ENCODE data around the gene SENP2.
"Not testable (repeated sequence)": the region's sequence is repeated elsewhere in the genome, so short reads cannot be mapped to it uniquely, and the experiment has no call there.

SENP2 gene

DNA sequence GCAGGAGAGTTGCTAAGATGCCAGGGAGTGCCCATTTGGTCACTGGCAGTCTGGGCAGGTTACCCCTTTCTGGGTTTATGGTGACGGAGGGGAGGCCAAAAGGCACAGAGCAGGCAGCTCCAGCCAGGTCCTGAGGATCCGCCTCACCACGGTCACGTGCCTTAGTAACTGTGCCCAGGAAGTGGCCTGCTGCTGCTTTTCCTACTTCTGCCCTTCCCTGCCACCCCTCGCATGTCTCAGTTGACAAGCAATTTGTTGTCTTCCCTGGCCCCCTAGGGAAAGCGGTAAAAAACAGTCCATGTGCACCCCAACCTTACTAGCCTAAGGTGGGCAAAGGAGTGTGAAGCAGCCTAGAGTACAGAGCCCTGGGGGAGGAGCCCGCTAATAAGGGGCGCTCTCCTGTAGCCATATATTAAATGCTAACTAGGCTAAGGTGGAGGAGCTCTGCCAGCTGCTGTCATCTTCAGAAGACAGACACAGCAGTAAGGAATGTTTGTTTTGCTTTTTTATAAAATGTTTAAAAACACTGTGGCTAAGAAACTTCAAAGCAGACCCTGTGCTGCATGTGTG, 24.6 kb upstream of the SENP2 start:
- H3K4me3 ChIP-seq (ENCODE audit: low read depth, low read length), result no peak overlapping the region
- TF ChIP-seq, protein P1, sequence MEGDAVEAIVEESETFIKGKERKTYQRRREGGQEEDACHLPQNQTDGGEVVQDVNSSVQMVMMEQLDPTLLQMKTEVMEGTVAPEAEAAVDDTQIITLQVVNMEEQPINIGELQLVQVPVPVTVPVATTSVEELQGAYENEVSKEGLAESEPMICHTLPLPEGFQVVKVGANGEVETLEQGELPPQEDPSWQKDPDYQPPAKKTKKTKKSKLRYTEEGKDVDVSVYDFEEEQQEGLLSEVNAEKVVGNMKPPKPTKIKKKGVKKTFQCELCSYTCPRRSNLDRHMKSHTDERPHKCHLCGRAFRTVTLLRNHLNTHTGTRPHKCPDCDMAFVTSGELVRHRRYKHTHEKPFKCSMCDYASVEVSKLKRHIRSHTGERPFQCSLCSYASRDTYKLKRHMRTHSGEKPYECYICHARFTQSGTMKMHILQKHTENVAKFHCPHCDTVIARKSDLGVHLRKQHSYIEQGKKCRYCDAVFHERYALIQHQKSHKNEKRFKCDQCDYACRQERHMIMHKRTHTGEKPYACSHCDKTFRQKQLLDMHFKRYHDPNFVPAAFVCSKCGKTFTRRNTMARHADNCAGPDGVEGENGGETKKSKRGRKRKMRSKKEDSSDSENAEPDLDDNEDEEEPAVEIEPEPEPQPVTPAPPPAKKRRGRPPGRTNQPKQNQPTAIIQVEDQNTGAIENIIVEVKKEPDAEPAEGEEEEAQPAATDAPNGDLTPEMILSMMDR (IDR thresholded peaks at IDR 0.05; ENCODE audit: borderline replicate concordance, insufficient read depth, low read depth, low read length), result no peak

DNA sequence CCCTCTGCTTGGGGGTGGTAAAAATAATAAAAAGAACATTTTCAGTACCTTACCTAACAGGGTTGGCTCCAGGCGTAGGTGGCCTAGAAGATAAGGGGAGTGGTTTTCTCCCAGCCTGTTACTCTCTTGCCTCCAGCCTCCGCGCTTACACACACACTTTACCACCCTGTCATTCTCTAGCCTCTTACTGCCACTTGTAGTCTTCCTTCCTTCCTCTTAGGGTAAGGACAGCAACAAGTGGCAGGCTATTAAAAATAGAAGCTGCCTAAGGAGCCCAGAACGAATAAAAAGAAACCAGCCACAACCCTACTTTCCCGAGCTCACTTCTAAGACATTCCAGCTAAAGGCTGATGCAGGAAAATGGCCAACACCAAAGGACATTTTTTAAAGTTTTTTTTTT, 24.1 kb upstream of the SENP2 start:
- H3K4me3 ChIP-seq (ENCODE audit: low read depth, low read length), result no peak overlapping the region
- TF ChIP-seq, protein P1 (IDR thresholded peaks at IDR 0.05; ENCODE audit: borderline replicate concordance, insufficient read depth, low read depth, low read length), result no peak

DNA sequence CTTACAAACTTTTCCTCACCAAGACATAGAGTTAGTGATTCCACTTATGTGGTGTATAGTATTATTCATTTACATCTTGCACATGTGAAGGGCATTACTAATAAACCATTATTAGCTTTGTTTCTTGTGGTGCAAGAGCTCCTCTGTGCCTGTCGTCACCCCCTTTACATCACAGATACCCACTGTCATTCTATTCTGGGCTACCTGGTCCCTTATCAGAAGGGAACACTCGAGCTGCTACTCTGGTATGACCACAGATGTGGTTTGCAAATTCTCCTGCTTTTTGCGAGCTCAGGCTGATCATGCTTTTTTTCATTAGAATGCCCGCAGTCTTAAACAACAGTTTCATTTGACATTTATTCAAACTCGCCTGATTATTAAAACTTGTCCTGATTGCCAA, 13.9 kb upstream of the SENP2 start:
- TF ChIP-seq, protein P1 (IDR thresholded peaks at IDR 0.05; ENCODE audit: borderline replicate concordance, insufficient read depth, low read depth, low read length), result no peak
- H3K4me3 ChIP-seq (ENCODE audit: low read depth, low read length), result no peak overlapping the region

DNA sequence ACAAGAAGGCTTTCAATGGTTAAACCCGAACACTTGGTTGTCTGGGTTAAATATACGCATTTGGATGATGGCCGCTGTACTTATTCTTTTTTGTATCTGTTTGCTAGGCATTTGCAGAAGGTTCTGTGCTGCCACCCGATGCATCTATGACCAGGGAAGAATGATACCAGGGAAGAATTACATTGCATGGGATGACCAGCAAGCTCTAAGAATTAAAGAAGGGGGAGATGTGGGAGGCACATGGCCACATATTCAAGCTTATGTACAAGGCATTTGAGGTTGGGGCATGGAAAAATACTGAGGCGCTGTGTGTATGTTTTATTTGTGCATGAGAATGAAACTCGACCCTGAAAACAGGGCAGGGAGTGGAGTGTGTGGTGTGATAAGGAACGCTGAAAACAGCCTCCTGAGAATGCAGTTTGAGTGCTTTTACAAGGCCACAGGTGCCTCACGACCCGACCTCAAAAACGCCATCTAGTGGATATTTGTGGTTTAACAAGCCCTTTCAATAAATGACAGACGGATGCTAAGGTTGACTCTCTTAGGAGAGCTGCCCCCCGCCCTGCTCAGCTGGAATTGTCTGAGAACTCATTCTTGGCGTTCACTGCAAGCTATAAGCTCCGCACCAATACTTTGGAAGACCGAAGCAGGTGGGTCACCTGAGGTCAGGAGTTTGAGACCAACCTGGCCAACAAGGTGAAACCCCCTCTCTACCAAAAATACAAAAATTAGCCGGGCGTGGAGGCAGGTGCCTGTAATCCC, 10.8 kb upstream of the SENP2 start:
- TF ChIP-seq, protein P1 (IDR thresholded peaks at IDR 0.05; ENCODE audit: borderline replicate concordance, insufficient read depth, low read depth, low read length), result peak; percentile 38
- H3K4me3 ChIP-seq (ENCODE audit: low read depth, low read length), result not testable (repeated sequence)

DNA sequence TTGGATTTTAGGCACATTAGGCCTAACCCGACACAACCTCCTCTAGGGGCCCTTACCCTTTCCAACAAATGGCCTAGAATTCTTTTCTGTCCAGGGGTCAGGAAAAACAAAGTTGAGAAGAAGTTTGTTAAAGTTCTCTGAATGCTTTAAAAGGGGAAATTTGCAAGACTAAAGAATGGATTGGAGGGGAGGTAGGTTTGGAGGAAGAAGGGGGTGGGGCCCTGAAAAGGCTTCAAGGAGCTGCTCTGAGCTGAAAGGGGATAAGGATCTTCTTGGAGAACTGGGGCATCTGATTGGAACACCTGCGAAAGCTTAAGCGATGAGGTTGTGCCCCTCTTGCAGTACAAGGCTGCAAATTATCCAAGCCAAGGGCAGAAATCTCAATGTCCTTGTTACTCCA, 3.9 kb upstream of the SENP2 start:
- H3K4me3 ChIP-seq (ENCODE audit: low read depth, low read length), result no peak overlapping the region
- TF ChIP-seq, protein P1 (IDR thresholded peaks at IDR 0.05; ENCODE audit: borderline replicate concordance, insufficient read depth, low read depth, low read length), result no peak

DNA sequence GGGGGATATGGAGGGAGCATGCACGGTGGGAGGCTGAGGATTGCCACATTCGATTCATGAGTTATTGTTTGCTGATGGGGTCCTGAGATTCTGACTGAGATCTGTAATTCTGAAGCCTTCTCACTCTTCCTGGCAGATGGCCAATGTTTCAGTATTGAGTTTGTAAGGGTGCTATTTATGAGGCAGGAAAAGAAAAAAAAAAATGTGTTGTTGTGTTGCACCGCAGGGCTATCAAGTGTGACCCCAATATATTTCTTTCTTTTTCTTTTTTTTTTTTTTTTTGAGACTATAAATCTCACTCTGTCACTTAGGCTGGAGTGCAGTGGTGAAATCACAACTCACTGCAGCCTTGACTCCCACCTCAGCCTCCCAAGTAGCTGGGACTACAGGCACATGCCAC, 3.2 kb upstream of the SENP2 start:
- H3K4me3 ChIP-seq (ENCODE audit: low read depth, low read length), result no peak overlapping the region
- TF ChIP-seq, protein P1 (IDR thresholded peaks at IDR 0.05; ENCODE audit: borderline replicate concordance, insufficient read depth, low read depth, low read length), result no peak

DNA sequence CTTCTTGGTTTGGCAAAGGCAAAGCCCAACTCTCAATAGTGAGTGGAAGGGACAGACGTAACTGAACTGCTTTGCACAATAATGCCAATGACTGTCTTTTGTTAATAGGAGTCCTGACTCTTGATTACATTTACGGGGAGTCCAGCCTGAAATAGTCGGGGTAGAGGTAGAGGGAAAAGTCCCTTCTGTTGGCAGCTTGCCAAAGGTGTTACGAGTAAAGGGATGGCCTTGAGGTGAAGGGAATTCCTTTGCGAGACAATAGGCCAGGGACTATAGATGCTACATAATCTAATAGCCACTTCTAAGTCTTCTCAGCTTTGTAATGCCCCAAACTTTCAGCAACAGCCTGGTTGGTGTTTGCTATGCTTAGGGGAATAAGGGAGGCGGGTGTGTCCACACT, 2.2 kb upstream of the SENP2 start:
- TF ChIP-seq, protein P1 (IDR thresholded peaks at IDR 0.05; ENCODE audit: borderline replicate concordance, insufficient read depth, low read depth, low read length), result no peak
- H3K4me3 ChIP-seq (ENCODE audit: low read depth, low read length), result no peak overlapping the region

Data from GM12875 (cell line).